ENCODE measurements around the gene CHRNB4.
"Not testable (repeated sequence)": the region's sequence is repeated elsewhere in the genome, so short reads cannot be mapped to it uniquely, and the experiment has no call there.

Gene CHRNB4, protein sequence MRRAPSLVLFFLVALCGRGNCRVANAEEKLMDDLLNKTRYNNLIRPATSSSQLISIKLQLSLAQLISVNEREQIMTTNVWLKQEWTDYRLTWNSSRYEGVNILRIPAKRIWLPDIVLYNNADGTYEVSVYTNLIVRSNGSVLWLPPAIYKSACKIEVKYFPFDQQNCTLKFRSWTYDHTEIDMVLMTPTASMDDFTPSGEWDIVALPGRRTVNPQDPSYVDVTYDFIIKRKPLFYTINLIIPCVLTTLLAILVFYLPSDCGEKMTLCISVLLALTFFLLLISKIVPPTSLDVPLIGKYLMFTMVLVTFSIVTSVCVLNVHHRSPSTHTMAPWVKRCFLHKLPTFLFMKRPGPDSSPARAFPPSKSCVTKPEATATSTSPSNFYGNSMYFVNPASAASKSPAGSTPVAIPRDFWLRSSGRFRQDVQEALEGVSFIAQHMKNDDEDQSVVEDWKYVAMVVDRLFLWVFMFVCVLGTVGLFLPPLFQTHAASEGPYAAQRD

DNA sequence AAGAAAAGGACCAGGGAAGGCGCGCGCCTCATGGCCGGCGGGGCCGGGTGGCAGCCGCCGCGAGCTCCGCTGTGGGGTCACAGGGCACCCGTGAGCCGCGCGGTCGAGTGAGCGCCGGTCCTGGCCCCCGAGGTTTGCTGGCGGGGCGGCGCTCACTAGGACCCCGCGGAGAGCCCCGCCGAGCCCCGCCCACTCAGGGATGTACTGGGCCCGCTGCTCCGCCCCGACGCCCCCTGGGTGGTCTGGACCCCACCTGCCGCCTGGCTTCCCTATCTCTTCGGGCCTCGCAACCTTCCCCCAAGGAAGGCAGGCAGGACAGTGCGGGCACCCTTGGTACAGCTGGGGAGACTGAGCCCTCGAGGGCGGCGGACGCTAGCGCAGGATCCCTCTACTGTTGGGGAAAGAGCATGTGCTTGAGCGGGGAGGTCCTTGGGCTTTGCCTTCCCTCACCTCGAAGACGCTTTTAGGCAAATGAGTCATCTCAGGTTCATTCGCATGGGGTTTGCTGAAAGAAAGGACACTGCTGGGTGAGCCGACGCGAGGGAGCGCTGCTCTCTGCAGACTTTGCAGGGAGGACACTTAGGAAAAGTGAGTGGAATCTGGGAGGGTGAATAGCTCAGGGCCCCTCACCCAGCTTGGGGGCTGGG, at the start of gene CHRNB4:
TSS of gene CHRNB4 (minus strand) at position 109 of the 647 bp plus-strand sequence. CDS start at position 32, 77 bp downstream.
- DNase-seq (ENCODE audit: low read depth) = no peak

DNA sequence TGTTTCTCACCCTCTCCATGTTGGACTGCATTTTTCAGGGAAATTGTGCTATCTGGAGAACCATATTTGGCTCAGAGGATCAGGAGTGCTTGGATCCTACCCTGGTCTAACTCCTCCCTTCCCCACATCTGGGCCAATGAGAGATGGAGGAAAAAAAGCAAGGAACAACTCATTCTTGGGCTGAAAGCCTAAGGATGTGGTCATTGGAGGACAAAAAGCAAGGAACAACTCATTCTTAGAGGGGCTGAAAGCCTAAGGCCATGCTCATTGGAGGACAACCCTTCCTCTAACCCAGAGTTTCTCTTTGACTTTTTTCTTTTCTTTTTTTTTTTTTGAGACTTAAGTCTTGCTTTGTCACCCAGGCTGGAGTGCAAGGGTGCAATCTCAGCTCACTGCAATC, 48.6 kb upstream of the CHRNB4 start:
- no peak for DNase-seq (ENCODE audit: low read depth)

DNA sequence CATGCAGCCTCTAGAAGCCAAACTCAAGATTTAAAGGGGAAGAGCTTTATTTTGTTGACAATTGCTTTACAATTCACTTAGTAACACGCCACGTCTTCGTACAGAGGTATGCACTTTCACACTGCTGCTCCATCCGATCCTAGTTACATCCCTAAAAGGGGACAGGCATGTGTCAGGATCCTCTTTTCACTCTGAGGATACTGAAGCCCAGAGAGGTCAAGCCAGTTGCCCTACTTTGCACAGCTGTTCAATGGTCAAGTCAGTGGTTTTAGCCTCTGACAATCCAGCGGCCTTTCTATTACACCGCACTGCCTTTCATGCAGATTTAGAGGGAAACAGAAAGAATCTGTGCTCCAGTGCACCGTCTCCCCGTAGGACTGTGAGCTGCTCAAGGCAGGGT, 44.9 kb upstream of the CHRNB4 start:
- no peak for DNase-seq (ENCODE audit: low read depth)

DNA sequence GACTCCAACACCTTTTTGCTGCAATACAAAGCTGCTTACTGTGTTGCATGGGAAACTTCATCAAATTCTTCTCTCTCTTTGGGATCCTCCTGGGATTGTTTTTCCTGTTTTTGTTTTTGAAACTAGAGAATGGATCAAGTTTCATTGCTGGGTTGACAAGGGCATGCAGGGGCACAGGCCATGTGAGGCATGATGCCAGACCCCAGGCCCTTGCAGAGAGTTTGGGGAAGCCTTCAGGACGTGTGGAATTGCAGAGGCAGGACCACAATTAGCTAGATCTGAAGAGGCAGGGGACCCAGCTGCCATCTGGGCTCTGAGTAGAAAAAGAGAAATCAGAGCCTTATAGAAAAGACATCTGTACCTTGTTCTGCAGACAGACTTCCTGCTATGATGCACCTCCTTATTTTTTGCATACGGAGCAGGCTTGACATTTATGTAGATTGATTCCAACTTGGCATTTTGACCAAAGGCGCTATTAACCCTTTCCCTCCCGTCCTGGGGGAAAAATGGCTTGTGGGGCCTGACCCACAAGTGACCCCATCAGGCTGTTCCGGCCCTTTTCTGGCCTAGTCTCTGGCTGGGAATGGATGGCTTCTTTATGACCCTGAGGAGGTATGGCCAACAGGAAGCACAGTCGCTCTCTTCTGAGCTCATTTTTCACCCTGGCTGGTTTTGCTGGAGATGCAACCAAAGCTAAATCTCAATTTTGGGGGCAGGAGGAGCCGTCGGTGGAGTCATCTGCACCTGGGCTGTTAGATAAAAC, 44.3 kb upstream of the CHRNB4 start:
- no peak for DNase-seq (ENCODE audit: low read depth)

DNA sequence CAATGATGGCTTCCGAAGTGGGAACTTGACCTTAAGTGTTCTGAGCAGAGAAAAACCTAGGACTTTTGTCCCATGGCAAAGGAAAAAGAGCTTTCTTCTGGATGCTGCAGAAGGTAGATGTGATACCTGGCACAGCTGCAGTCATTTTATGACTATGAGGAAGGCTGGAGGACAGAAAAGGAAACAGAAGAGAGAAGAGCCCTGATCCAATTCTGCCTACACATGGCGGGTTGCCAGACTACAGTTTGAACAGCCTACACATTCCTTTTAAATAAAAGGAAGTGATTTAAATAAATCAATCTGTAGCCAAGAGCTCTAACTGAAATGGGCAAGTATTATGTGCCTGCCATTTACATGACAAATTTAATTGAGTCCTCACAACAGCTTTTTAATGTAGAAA, 43.6 kb upstream of the CHRNB4 start:
- DNase-seq (ENCODE audit: low read depth) = no peak

DNA sequence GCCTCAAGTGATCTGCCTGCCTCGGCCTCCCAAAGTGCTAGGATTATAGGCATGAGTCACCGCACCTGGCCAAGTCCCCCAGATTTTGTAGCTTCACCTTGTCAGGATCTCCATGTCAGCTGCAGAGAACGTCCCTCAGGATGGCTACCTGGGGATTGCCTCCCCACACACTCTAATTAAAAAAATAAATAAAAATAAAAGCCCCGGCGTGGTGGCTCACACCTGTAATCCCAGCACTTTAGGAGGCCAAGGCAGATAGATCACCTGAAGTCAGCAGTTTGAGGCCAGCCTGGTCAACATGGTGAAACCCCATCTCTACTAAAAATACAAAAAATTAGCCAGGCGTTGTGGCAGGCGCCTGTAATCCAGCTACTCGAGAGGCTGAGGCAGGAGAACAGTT, 42.6 kb upstream of the CHRNB4 start:
- not testable (repeated sequence) for DNase-seq (ENCODE audit: low read depth)

DNA sequence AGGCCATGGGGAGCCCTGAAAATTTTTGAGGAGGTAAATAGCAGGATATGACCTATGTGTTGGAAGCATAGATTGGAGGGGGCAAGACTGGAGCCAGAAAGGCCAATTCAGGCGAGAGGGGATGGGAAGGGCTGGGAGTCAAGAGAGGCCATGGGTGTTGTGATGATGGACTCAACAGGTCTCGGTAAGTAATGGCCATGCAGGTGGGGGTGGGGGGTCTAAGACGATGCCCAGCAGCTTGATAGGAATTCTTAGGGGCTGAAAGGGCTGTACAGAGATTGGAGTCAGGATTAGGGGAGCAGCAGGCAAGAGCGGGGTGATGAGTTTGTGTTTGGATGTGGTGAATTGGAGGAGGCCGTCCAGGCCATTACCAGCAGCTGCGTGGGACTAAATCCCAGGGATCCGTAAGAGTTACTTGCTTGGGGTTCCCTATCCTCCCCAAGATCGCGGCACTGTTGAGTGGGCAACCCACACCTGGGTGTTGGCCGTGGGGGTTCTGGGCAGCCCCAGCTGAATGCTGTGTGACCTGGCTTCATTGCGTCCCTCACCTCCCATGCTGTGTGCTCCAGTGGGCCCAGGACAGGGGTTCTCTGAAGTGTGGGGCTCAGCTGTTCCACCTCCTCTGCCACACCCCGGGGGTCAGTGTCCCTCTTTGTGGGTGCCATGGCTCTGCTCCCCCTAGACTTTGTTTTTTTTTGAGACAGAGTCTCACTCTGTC, 41.8 kb upstream of the CHRNB4 start:
- DNase-seq (ENCODE audit: low read depth) = no peak

DNA sequence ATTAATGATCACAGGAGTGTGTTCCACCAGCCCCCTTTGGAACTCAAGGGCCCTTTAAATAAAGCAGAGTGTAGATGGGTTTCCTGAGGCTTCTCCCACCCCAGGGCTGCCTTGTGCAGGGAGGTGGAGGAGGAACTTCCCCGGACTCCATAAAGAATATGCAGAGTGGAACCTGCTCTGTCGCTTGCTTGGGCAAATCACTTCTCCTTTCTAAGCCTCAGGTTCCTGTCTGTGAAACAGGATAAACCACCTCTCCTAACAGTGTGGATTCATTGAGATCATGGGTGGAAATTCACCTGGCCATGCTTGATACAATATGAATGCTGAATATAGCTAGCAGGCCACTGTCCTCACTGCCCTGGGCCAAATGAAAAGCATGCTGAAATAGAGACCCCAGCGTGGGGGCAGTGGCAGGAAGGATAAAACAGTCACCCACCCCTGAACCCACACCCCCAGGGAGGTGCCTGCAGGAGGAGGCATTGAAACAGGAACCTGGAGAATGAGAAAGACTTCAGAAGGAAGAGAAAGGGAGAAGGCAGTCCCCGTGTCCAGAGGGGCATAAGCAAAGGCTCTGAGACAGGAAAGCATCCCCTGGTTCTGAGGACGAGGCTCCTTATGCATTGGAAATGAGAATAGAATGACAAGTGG, 41.1 kb upstream of the CHRNB4 start:
- DNase-seq (ENCODE audit: low read depth) = no peak

DNA sequence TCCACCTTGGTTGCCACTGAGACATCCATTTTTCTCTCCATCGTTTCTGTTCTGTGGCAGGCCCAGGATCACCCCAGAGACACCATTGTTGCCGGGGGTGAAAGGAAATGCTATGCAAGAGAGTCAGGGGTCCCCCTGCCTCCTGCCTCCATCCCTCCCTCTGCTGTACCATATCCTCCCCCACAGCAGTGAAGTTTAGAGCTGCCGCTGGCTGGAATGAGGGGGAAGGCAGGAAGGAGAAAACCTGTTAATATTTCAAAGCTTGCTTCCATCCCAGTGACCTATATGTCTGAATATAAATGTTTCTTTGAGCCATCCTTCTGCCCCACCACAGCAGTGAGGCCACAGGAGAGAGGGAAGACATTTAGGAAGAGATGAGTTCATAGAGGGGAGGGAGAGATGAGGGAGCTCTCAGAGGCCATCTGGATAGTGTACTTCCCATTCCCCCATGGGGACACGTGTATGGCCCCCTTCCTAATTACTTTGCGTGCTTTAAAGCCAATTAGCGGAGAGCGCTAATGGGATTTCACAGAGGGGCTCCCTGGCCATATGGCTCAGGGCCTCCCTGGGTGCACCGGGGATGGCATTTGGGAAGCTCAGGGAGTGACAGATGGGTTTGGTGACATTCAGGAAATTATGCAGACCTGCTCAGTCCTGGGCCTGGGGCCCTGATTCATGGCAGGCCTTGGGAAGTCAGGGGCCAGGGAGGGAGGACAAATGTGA, 40.4 kb upstream of the CHRNB4 start:
- no peak for DNase-seq (ENCODE audit: low read depth)

DNA sequence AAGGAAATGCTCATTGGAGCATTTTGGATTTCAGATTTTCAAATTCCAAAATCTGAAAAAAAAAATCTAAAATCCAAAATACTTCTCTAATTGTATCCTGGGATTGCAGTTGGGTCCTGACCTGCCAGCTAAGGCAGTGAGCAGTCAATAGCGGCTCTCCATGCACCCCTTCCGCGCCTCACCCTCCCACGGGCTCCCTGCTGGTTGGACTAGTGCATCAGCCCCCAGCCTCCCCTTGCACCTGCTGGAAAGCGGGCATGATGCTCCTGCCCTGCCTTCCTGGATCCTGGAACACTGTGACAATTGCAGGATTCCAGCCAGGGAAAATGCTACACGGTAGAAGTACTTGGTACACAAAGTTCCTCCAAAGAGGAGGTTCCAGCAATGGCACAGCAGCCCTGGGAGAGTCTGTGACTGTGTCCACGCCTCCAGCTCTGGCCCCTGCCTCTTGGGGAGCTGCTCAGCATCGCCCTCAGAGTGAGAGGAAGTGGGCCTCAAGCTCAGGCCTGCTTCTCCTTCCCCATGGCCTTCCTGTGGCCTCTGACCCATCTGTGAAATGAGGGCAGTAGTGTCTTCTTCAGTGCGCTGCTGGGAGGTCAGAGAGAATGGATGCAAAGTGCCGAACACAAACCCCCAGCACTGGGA, 39.5 kb upstream of the CHRNB4 start:
- no peak for DNase-seq (ENCODE audit: low read depth)

DNA sequence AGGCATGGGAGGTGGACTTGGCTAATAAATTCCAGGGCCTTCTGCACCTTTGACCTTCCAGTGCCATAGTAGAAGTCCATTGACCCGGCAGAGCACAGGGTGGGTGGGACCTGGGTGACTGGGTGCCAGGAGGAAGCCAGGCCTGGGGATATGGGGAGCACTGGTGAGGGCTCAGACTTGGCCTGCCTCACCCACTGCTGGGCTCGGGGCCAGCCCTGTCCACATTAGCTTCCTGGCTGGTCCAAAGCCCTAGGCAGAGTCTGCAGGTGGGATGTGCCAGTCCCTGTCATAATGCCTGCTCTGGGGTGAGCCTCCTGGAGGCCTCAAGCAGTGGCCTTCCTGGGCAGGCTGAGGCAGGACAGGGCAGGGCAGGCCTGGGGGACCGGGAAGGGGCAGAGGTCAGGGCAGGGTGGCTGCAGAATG, 38.1 kb upstream of the CHRNB4 start:
- DNase-seq (ENCODE audit: low read depth) = no peak

DNA sequence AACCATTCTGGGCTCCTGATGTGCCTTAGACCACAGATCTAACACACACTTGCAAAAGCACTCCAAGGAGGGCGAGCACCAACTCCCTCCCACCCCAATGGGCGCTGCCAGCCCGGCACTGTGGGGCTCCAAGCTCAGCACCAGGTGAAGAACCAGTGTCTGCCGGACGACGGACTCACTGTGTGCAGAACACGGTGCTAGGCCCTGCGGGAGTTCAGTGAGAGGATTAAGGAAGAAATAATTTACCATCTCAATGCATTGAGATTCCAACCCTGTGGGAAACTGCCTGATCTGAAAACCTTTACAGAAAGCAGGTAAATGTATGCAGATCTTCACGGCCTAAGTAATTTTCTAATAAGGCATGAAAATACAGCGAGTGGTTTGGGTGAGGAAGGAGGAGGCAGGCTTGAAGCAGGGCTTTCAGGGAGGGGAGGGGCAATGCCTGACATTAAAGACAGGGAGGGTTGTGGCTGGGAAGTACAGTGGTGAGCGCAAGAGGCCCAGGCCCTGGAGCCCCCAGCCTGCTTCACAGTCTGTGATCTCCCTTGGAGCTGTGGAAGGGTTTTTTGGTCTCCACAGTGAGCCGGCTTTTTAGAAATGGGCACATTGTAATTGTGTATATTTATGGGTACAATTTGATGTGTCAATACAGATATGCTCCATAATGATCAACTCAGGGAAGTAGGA, 35.6 kb upstream of the CHRNB4 start:
- DNase-seq (ENCODE audit: low read depth) = no peak

DNA sequence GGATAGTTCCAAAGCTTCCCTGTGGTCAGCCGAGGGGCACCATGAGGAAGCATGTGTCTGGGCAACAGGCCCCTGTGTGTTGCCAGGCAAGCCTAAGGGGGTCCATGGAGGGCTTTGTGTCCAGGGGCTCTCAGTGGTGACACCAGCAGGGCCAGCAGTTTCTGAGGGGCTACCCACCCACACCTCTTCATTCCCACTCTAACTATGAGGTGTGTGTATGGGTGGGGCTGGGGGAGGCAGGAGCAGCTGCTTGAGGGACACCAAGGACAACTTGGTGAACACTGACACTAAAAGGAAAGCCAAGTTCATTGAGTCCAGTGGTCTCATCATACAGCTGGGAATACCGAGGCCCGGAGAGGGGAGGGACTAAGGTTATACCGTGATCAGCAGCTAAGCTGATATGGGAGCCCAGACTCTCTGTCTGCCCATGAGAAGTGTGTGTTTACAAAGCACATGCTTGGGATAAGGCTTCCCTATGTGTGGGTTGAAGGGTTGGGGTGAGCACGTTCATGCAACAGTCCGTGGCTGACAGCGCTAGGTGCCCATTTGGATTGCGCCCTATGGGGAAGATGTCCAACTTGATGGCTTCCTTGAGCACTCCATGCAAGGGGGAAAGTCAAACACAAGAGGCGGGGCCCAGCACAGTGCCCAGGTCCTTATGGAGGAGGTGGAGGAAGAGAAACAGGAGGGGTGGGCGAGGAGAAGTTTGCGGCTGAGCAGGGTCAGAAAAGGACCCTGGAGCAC, 34.8 kb upstream of the CHRNB4 start:
- DNase-seq (ENCODE audit: low read depth) = no peak

DNA sequence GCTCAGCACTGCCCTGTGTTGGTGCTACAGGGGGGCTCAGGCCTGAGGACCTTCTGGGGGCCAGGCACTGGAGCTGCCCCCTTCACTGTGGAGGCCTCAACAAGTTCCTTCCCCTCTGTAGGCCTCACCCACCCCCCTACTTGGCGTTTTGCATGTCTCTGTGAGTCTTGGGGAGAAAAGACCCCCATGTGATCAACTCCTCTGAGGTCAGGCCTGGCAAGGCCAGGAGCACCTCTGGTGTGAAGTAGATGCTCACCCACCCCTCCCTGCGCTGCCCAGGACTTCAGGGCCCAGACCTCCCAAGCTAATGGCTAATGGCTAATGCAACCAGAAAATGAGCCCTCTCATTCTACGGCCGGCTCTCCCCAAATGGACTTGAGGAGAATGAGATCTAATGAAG, 34.2 kb upstream of the CHRNB4 start:
- no peak for DNase-seq (ENCODE audit: low read depth)

DNA sequence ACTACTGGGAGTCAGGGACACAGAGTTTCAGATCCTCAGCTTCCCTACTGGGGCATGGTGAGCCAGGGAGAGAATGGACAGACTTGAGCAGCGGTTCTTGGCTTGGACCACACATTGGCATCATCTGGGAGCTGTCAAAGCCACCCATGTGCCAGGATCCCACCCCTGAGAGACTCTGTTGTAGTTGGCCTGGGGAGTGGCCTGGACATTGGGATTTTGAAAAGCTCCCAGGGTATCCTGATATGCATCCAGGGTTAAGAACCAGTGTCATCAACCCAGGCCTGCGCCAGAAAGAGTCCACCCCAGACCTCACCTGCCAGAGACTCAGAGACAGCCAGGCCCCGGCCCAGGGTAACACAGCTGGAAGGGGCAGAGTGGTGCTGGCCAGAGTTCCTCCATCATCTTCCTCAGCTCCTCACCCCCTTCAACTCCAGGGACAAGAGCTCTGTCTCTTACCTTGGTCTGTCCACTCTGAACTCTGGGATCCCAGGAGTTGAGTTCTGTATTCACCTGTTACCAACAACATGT, 33.0 kb upstream of the CHRNB4 start:
- DNase-seq (ENCODE audit: low read depth) = no peak

DNA sequence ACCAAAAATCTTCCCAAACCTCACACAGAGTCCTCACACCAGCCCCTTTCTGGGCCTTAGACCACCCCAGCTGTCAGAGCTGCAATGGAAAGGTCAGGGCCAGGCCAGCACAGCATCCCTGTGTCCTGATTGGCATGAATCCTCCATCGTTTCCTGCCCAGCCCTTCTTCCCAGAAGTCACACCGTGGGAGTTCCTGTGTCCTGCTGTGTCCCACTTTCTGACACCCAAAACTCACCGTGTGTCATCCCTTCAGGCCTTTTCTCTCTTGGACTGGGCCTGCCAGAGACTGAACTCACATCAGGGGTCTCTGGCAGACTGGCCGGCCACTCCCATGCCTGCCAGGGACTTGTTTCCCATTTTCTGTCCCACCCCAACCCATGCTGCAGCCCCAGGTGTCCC, 32.5 kb upstream of the CHRNB4 start:
- no peak for DNase-seq (ENCODE audit: low read depth)

DNA sequence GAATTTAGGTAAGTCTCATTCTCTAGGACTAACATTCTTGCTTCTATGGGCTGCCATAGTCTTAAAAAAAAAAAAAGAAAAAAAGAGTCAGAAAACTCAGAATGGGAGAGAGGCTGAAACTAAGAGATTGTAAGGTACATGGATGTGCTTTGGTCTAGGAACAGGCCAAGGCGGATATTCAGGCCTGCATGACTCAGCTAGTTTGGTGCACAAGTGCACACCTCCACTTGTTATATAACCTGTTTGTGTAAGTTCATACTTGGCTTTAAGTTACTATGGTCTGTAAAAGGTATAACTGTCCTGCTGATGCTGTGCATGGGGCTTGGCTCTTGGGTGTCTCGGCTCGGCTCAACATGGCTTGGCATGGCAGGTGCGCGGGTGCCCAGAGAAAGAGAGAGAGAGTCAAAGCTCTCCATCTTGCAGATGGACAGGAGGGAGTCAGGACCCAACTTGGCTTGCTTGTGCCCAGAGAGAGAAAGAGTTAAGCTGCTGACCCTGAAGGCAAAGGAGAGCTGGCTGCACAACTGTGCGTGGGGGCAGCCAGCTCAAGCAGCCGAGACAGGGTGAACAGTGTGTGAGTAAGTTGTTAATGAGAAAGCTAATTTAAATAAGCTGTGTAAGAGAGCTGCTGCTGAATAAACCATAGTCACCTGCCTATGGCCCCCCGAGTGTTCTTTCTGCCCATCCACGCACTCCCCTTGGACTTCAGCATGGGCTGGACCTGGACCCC, 31.4 kb upstream of the CHRNB4 start:
- DNase-seq (ENCODE audit: low read depth) = no peak

DNA sequence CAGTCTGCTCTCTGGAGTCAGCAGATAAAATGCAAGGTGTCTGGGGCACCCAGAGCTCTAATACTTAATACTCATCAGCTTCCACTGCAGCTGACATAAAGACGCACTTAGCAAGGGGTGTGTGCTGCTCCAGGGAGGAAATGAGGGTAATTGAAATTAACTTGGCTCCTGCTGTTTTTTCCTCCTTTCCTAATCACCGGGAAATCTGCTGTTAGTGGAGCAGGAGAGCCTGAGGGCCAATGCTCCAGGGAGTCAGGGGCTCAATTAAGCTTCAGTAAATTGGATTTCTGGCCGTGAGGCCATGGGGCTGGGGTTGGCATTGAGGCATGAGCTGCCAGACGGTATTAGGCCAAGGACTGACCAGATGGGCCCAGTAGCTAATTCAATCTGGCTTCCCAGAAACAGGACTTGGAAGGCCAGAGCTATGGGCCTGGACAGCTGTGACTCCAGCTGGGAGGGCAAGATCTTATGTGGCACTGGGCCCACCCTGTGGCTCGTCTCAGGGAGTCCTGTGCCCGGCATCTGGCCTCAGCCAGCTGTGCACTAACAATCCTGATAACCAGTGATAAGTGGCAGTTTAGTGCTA, 30.7 kb upstream of the CHRNB4 start:
- no peak for DNase-seq (ENCODE audit: low read depth)
